Common myeloid progenitor, CD34-positive (primary cell): ENCODE measurements around the gene AAK1.

Experiments
- CTCF ChIA-PET: fragments of 350-600 bp; sonication (Branson Sonifier 250); formaldehyde crosslinking; loops from one replicate; lab custom pipeline; 2021; ENCODE audit warnings: antibody characterized with exemption; lab: Charles Lee
- POLR2A ChIA-PET: fragments of 350-600 bp; sonication (Branson Sonifier 250); formaldehyde crosslinking; loops from one replicate; lab custom pipeline; 2021; ENCODE audit warnings: antibody characterized with exemption; lab: Charles Lee
- DNase-seq, 3 donors: peaks; one replicate each; pipeline versions ENCODE4 v3.0.0 to v3.0.0-alpha.2; 2013
- H3K27ac ChIP-seq, 2 experiments: 1 replicate in 1 of 2; 2 replicates in 1 of 2; pipeline ENCODE4 v1.7.0; 2013; ENCODE audit warnings: inconsistent platforms in 2 of 2, low read length in 2 of 2, mild to moderate bottlenecking in 2 of 2, low read depth in 1 of 2, moderate library complexity in 1 of 2; ENCODE audit not compliant: severe bottlenecking in 2 of 2, insufficient read depth in 1 of 2, poor library complexity in 1 of 2
- H3K27me3 ChIP-seq, 5 experiments: replicated peaks in 2 of 5; 1 replicate in 3 of 5; 2 replicates in 2 of 5; pipeline versions ENCODE4 v1.6.1 to v1.7.0; 2013; ENCODE audit warnings: low read length in 4 of 5, mild to moderate bottlenecking in 2 of 5, moderate library complexity in 2 of 5, inconsistent platforms in 1 of 5; ENCODE audit not compliant: insufficient read depth in 5 of 5, control insufficient read depth in 4 of 5
- H3K36me3 ChIP-seq, 4 experiments: 1 replicate in 2 of 4; 2 replicates in 2 of 4; pipeline versions ENCODE4 v1.6.1 to v1.7.0; 2013; ENCODE audit warnings: low read length in 3 of 4, control low read depth in 1 of 4, mild to moderate bottlenecking in 1 of 4; ENCODE audit not compliant: control insufficient read depth in 4 of 4, insufficient read depth in 4 of 4
- H3K4me1 ChIP-seq, 4 experiments: 1 replicate in 3 of 4; 2 replicates in 1 of 4; pipeline versions ENCODE4 v1.6.1 to v1.7.1; 2013; ENCODE audit warnings: low read length in 3 of 4, mild to moderate bottlenecking in 3 of 4, control low read depth in 1 of 4, inconsistent platforms in 1 of 4, moderate library complexity in 1 of 4; ENCODE audit not compliant: control insufficient read depth in 4 of 4, insufficient read depth in 4 of 4; ENCODE audit errors: control extremely low read depth in 1 of 4
- H3K4me3 ChIP-seq, 7 experiments: 1 replicate in 4 of 7; 2 replicates in 3 of 7; pipeline versions ENCODE4 v1.5.1 to v1.7.0; 2013; ENCODE audit warnings: mild to moderate bottlenecking in 7 of 7, low read length in 6 of 7, moderate library complexity in 6 of 7, inconsistent platforms in 2 of 7, low read depth in 2 of 7, control low read depth in 1 of 7; ENCODE audit not compliant: insufficient read depth in 4 of 7, control insufficient read depth in 1 of 7; ENCODE audit errors: extremely low read depth in 1 of 7
- H3K9me3 ChIP-seq, 5 experiments: 1 replicate in 4 of 5; 2 replicates in 1 of 5; pipeline versions ENCODE4 v1.6.1 to v1.7.1; 2013; ENCODE audit warnings: low read length in 4 of 5, mild to moderate bottlenecking in 2 of 5, inconsistent platforms in 1 of 5, low read depth in 1 of 5, moderate library complexity in 1 of 5; ENCODE audit not compliant: control insufficient read depth in 4 of 5, insufficient read depth in 2 of 5; ENCODE audit errors: control extremely low read depth in 1 of 5
- WGBS: methylation state at CpG from one replicate; pipeline ENCODE4 v1.1.5; 2013; ENCODE audit not compliant: insufficient coverage; 5-methylcytosine and 5-hydroxymethylcytosine counted together

Gene AAK1

DNA sequence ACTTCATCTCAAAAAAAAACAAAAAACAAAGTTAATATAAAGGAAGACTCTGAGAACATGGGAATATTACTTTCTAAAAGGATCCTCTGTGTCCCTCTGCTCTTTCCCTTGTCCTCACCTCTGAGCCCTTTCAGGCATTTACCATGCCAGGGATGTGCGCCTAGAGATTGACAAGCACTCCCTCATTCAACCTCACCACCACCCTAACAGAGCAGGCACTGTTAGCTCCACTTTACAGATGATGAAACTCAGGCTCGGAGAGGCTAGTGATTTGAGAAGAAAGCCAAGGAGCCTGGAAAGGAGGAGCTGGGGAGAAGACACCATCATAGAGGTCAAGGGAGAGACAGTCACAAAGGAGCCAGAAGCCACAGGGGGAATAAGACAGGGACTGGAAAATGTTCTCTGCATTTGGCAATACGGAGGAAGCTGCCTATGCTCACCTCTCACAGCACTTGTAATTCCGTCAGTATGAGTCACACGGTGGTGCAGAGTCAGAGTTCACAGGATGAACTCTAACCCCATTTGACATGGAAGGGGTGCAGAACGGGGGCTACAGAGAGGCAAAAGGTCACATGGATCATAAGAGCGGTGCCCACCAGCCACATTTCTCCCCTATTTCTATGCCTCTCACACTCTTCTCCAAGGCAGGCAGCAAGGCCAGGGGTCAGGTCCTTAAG lies 104.5 kb downstream of the AAK1 start:
- H3K27ac ChIP-seq: no peak overlapping the region
- no peak overlapping the region for H3K4me3 ChIP-seq
- H3K36me3 ChIP-seq: peaks cover 5 to 51% (median 31%) of the 10 kb centered on the region in 4 experiments
- POLR2A ChIA-PET: interaction anchor here (0.6 kb wide), 1 partner anchor 89 kb away, joined by 3 read pairs; no protein-coding TSS in a partner anchor
- DNase-seq: no peak
- H3K27me3 ChIP-seq: no peaks in the 10 kb centered on the region
- no peaks in the 10 kb centered on the region for H3K4me1 ChIP-seq
- CTCF ChIA-PET: no interaction called here
- H3K9me3 ChIP-seq: peaks cover 0 to 8% (median 2%) of the 10 kb centered on the region in 5 experiments
- WGBS: 99% methylated on average over 7 of the region's 7 CpGs

DNA sequence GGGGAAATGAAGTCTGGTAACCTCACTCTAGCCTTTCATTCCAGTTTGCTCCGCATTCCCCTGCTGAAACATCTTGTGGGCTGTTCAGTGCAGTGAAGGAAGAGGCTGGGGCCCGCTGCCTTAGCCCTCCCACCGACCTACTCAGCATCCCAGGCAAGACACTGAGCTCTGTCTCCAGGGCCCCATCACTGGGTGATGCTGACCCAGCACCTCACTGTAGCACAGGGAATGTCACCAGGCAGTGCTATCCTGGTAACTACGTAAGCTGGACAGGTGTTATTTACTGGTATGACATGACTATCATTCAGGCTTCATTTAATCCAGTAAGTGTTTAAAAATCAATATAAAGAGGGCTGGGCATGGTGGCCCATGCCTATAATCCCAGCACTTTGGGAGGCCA lies 105.3 kb downstream of the AAK1 start:
- Histone ChIP-seq H3K4me1 (no peaks in the 10 kb centered on the region), H3K36me3 (peaks cover 5 to 55% (median 31%) of the 10 kb centered on the region in 4 experiments), H3K9me3 (peaks cover 0 to 15% (median 7%) of the 10 kb centered on the region in 5 experiments), H3K27ac (no peak overlapping the region), H3K27me3 (no peaks in the 10 kb centered on the region), H3K4me3 (no peak overlapping the region)
- DNase-seq: no peak
- ChIA-PET CTCF (no interaction called here), POLR2A (no interaction called here)
- WGBS: 97% methylated on average over 3 of the region's 4 CpGs

DNA sequence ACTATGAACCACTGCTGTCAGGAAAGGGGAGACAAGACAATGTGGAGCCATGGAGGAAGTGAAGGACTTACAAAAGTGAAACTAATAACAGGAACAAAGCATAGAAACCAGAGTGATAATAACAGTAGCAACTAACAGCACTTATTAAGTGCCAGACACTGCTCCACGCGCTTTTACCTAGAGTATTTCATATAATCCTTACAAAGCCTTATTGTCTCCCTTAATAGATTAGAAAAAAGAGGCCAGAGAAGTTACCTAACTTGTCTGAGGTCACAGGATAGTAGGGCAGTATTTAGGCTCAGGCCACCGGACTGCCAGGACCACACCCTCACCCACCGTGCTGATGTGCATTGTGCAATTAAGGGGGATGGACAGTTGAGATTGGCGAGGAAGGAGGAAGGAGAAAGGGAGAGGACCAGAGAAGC lies 107.7 kb downstream of the AAK1 start:
- WGBS: 100% methylated on average over 2 of the region's 5 CpGs
- CTCF ChIA-PET: no interaction called here
- peaks cover 19 to 60% (median 33%) of the 10 kb centered on the region in 4 experiments for H3K36me3 ChIP-seq
- no peak for DNase-seq
- H3K9me3 ChIP-seq: peaks cover 3 to 22% (median 7%) of the 10 kb centered on the region in 5 experiments
- no peaks in the 10 kb centered on the region for H3K27me3 ChIP-seq
- H3K4me3 ChIP-seq: no peak overlapping the region
- no peaks in the 10 kb centered on the region for H3K4me1 ChIP-seq
- POLR2A ChIA-PET: no interaction called here
- H3K27ac ChIP-seq: no peak overlapping the region

DNA sequence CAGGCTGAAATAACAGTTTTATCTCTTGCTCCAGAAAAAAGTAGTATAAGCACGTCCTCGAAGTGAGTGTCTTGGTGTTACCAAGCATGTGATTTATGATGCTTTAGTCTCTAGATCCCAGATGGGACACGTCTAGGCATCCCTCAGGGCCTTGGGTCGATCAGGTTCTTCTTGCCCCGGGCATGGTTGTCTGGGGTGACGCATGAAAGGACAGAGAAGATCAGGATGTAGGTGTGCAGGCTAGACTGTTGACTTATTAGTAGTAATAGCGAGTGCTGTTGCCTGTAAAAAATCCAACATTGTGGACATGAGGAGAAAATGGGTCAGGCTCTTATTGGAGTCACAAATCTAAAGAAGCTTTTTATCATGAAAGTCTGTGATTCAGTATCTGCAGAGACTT lies 112.4 kb downstream of the AAK1 start:
- POLR2A ChIA-PET: no interaction called here
- no peaks in the 10 kb centered on the region for H3K4me1 ChIP-seq
- peaks cover 3 to 22% (median 7%) of the 10 kb centered on the region in 5 experiments for H3K9me3 ChIP-seq
- H3K27ac ChIP-seq: no peak overlapping the region
- no peak overlapping the region for H3K4me3 ChIP-seq
- peaks cover 17 to 70% (median 32%) of the 10 kb centered on the region in 4 experiments for H3K36me3 ChIP-seq
- H3K27me3 ChIP-seq: no peaks in the 10 kb centered on the region
- CTCF ChIA-PET: no interaction called here
- DNase-seq: no peak
- WGBS: 99% methylated on average over 7 of the region's 7 CpGs

DNA sequence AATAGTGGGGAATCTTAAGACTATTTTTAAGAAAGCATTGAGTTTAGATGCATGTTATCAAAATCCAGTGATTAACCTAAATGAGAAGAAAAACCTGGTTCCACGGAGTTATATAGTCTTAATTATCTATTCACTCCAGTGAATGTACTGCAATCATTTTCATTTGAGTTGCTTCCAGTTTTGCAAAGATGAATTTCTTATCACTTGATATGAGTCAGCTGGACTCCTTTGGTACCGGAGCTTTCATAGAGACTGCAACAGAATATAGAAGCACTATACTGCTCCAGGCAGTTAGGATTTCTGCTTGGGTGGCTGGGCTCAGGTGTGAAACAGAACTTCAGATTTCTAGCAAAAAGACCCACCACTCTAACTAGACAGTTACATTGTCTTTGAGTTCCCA lies 114.1 kb downstream of the AAK1 start:
- Histone ChIP-seq H3K4me3 (no peak overlapping the region), H3K27me3 (no peaks in the 10 kb centered on the region), H3K36me3 (peaks cover 21 to 68% (median 38%) of the 10 kb centered on the region in 4 experiments), H3K9me3 (peaks cover 3 to 18% (median 7%) of the 10 kb centered on the region in 5 experiments), H3K27ac (no peak overlapping the region), H3K4me1 (no peaks in the 10 kb centered on the region)
- CTCF ChIA-PET: no interaction called here
- POLR2A ChIA-PET: no interaction called here
- WGBS: 100% methylated on average over 1 of the region's 2 CpGs
- no peak for DNase-seq

DNA sequence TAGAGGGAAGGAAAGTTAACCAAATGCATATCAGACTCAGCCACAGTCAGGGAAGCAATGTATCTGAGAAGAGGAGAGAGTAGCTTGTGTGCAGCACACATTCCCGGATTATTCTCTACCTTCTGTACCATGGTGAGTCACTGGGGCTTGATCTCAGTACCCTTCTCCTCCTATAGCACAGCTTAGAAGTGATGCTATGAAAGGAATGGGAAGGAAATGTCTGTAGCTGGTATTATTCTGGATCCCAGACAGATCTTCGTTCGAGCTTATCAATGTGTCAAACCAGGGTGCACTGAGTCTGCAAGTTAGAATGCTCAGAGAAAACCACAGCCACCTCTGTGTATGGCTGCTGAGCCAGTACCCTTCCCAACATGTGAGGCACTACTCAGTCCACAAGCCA lies 118.3 kb downstream of the AAK1 start:
- ChIA-PET POLR2A (no interaction called here), CTCF (interaction anchor here (0.9 to 1.1 kb wide), 2 partner anchors 10 to 11 kb away, joined by 3 to 5 read pairs; no protein-coding TSS in a partner anchor)
- Histone ChIP-seq H3K4me1 (no peaks in the 10 kb centered on the region), H3K36me3 (peaks cover 19 to 40% (median 30%) of the 10 kb centered on the region in 4 experiments), H3K9me3 (no peaks in the 10 kb centered on the region), H3K27ac (no peak overlapping the region), H3K4me3 (no peak overlapping the region), H3K27me3 (no peaks in the 10 kb centered on the region)
- 90% methylated on average over 2 of the region's 3 CpGs for WGBS
- DNase-seq: no peak

DNA sequence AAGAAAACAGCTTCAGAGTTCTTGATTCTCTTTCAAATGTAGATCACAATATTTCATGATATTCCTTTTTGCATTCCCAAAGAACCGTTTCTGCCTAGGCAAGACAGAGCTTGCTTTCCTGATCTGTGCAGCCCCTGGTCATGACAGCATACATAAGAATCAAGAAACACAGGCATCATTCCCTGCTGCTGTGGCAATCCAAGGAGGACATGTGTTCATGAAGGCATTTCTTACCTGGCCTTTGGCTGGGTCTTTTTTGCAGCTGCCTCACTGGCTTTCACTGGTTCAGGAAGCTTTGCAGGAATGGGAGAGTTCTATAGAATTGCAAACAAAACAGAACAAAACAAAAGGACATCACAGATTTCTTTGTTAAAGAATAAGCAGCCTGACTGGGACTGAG lies 118.7 kb downstream of the AAK1 start:
- ChIA-PET CTCF (interaction anchor here (1.1 kb wide), 1 partner anchor 10 kb away, joined by 3 read pairs; no protein-coding TSS in a partner anchor), POLR2A (no interaction called here)
- 71% methylated on average over 1 of the region's 1 CpG for WGBS
- no peaks in the 10 kb centered on the region for H3K27me3 ChIP-seq
- H3K4me1 ChIP-seq: no peaks in the 10 kb centered on the region
- no peak overlapping the region for H3K4me3 ChIP-seq
- H3K9me3 ChIP-seq: no peaks in the 10 kb centered on the region
- no peak for DNase-seq
- peaks cover 20 to 40% (median 28%) of the 10 kb centered on the region in 4 experiments for H3K36me3 ChIP-seq
- no peak overlapping the region for H3K27ac ChIP-seq
